Stimulated activated CD4-positive, alpha-beta T cell treated with anti-CD3 and anti-CD28 coated beads, Interleukin-15, amount 100 ng/mL, for 1 hour (primary cell): ENCODE data around the gene HABP2.

ENCODE experiments used
- DNase-seq, 2 donors: peaks; one replicate each; pipeline ENCODE4 v3.0.0-alpha.2; 2020; ENCODE audit warnings: low read depth in 1 of 2, low spot score in 1 of 2

Gene HABP2

GRCh38 chr10:113525713-113526112, 27.1 kb upstream of the HABP2 start:
- DNase-seq = no peak

GRCh38 chr10:113527211-113527906, 25.5 kb upstream of the HABP2 start:
- no peak for DNase-seq

GRCh38 chr10:113528876-113529275, 24.0 kb upstream of the HABP2 start:
- DNase-seq = no peak

GRCh38 chr10:113529575-113529974, 23.3 kb upstream of the HABP2 start:
- no peak for DNase-seq

- DNase-seq = no peak
Observed at GRCh38 chr10:113530476-113530875, 22.4 kb upstream of the HABP2 start.

- DNase-seq = no peak
Observed at GRCh38 chr10:113532724-113533123, 20.1 kb upstream of the HABP2 start.

GRCh38 chr10:113533801-113534200, 19.1 kb upstream of the HABP2 start:
- DNase-seq = no peak

- DNase-seq = no peak
Observed at GRCh38 chr10:113534423-113534822, 18.4 kb upstream of the HABP2 start.

- no peak for DNase-seq
Observed at GRCh38 chr10:113537672-113538071, 15.2 kb upstream of the HABP2 start.

- no peak for DNase-seq
Observed at GRCh38 chr10:113538151-113538550, 14.7 kb upstream of the HABP2 start.

- DNase-seq = no peak
Observed at GRCh38 chr10:113539789-113540188, 13.1 kb upstream of the HABP2 start.

- no peak for DNase-seq
Observed at GRCh38 chr10:113540845-113541548, 11.9 kb upstream of the HABP2 start.

GRCh38 chr10:113541549-113541927, 11.3 kb upstream of the HABP2 start:
- no peak for DNase-seq

GRCh38 chr10:113543107-113543955, 9.5 kb upstream of the HABP2 start:
- no peak for DNase-seq

GRCh38 chr10:113544392-113544791, 8.5 kb upstream of the HABP2 start:
- no peak for DNase-seq

GRCh38 chr10:113547426-113547825, 5.4 kb upstream of the HABP2 start:
- DNase-seq = no peak

- DNase-seq = no peak
Observed at GRCh38 chr10:113549856-113550255, 3.0 kb upstream of the HABP2 start.

GRCh38 chr10:113550365-113550764, 2.5 kb upstream of the HABP2 start:
- no peak for DNase-seq

- no peak for DNase-seq
Observed at GRCh38 chr10:113552014-113552413, 839 bp upstream of the HABP2 start.

GRCh38 chr10:113553149-113553548, 296 bp downstream of the HABP2 start:
- no peak for DNase-seq

- DNase-seq = no peak
Observed at GRCh38 chr10:113554214-113554613, 1.4 kb downstream of the HABP2 start.

- DNase-seq = no peak
Observed at GRCh38 chr10:113555245-113555644, 2.4 kb downstream of the HABP2 start.
